H1 (cell line): ENCODE results near the gene LEFTY2. TPM values are rescaled to one million over a fixed set of nuclear protein-coding genes. Genes with fewer than 3 reads are reported as not detected.

Experiments
- CTCF ChIA-PET: fragments of 300-600 bp; sonication (Branson Sonifier 250); formaldehyde crosslinking; loops from one replicate; lab custom pipeline; 2021; ENCODE audit not compliant: partially characterized antibody; lab: Charles Lee
- POLR2A ChIA-PET: fragments of 300-600 bp; sonication (Branson Sonifier 250); formaldehyde crosslinking; loops from one replicate; lab custom pipeline; 2021; ENCODE audit warnings: inconsistent platforms; ENCODE audit not compliant: partially characterized antibody; lab: Charles Lee
- DNase-seq, 2 experiments: peaks; one replicate each; pipeline versions ENCODE4 v3.0.0 to v3.0.0-alpha.2; 2010 to 2022; ENCODE audit warnings: low spot score in 2 of 2, low read depth in 1 of 2, mixed read lengths in 1 of 2
- FAIRE-seq: peaks from 2 replicates; lab custom pipeline; 2011; peaks lifted over from hg19 to GRCh38; lab: Jason Lieb, UNC
- H2AFZ ChIP-seq: 2 replicates; pipeline ENCODE4 v1.8.1; 2012; ENCODE audit warnings: low read length, inconsistent platforms
- H2AK5ac ChIP-seq: 2 replicates; pipeline ENCODE4 v1.6.1; 2013; ENCODE audit warnings: low read depth, low read length
- H2BK120ac ChIP-seq: replicated peaks from 2 replicates; pipeline ENCODE3; 2013; ENCODE audit warnings: low read depth, low read length, inconsistent platforms
- H2BK12ac ChIP-seq: 2 replicates; pipeline ENCODE4 v1.6.1; 2013; ENCODE audit warnings: low read depth, low read length
- H2BK15ac ChIP-seq: 2 replicates; pipeline ENCODE4 v1.6.1; 2013; ENCODE audit warnings: low read length
- H2BK20ac ChIP-seq: 2 replicates; pipeline ENCODE4 v1.6.1; 2013; ENCODE audit warnings: low read length
- H2BK5ac ChIP-seq: 2 replicates; pipeline ENCODE4 v1.6.1; 2013; ENCODE audit warnings: low read depth, low read length
- H3K14ac ChIP-seq: 2 replicates; pipeline ENCODE4 v1.6.1; 2013; ENCODE audit warnings: inconsistent platforms; ENCODE audit not compliant: insufficient read length
- H3K18ac ChIP-seq: 2 replicates; pipeline ENCODE4 v1.6.1; 2013; ENCODE audit warnings: low read length; ENCODE audit errors: extremely low read depth
- H3K23ac ChIP-seq: 2 replicates; pipeline ENCODE4 v1.6.1; 2013; ENCODE audit warnings: inconsistent platforms; ENCODE audit not compliant: insufficient read length
- H3K23me2 ChIP-seq: 2 replicates; pipeline ENCODE4 v1.6.1; 2013; ENCODE audit warnings: low read depth, low read length
- H3K27ac ChIP-seq: 2 replicates; pipeline ENCODE4 v1.6.1; 2011; ENCODE audit warnings: low read depth, low read length, inconsistent platforms
- H3K27me3 ChIP-seq, 4 experiments: replicated peaks in 1 of 4; 1 replicate in 1 of 4; 2 replicates in 3 of 4; pipeline versions ENCODE4 v1.6.1 to v1.8.1; 2011 to 2013; ENCODE audit warnings: low read length in 3 of 4, mild to moderate bottlenecking in 3 of 4, inconsistent platforms in 2 of 4, mixed read lengths in 2 of 4, moderate library complexity in 1 of 4; ENCODE audit not compliant: control insufficient read depth in 3 of 4, insufficient read depth in 3 of 4; ENCODE audit errors: extremely low read depth in 1 of 4
- H3K36me3 ChIP-seq, 4 experiments: 2 replicates each; pipeline versions ENCODE4 v1.6.1 to v1.8.1; 2011 to 2013; ENCODE audit warnings: mild to moderate bottlenecking in 4 of 4, low read length in 3 of 4, moderate library complexity in 2 of 4, control low read depth in 1 of 4, inconsistent platforms in 1 of 4; ENCODE audit not compliant: insufficient read depth in 4 of 4, control insufficient read depth in 2 of 4
- H3K4ac ChIP-seq: replicated peaks from 2 replicates; pipeline ENCODE3; 2013; ENCODE audit warnings: low read length, low read depth, mixed read lengths, inconsistent platforms; ENCODE audit not compliant: insufficient read length
- H3K4me1 ChIP-seq, 4 experiments: replicated peaks in 1 of 4; 1 replicate in 1 of 4; 2 replicates in 3 of 4; pipeline versions ENCODE4 v1.6.1 to v1.8.1; 2011 to 2013; ENCODE audit warnings: low read length in 3 of 4, inconsistent platforms in 2 of 4, mixed read lengths in 1 of 4; ENCODE audit not compliant: insufficient read depth in 4 of 4, control insufficient read depth in 3 of 4
- H3K4me2 ChIP-seq, 2 experiments: 2 replicates each; pipeline versions ENCODE4 v1.6.1 to v1.8.1; 2011 to 2013; ENCODE audit warnings: low read depth in 2 of 2, low read length in 2 of 2, control low read depth in 1 of 2, inconsistent platforms in 1 of 2, mild to moderate bottlenecking in 1 of 2; ENCODE audit not compliant: insufficient read depth in 1 of 2
- H3K4me3 ChIP-seq, 4 experiments: fragments of 200-600, 300-600 bp in 1 of 4; sonication (generic), shearing (Covaris generic), sonication (Bioruptor Twin) in 1 of 4; 2 replicates each; pipeline versions ENCODE4 v1.5.1 to v1.8.1; 2011 to 2016; ENCODE audit warnings: low read length in 4 of 4, low read depth in 3 of 4, control low read depth in 2 of 4, inconsistent platforms in 2 of 4, mild to moderate bottlenecking in 2 of 4, mixed read lengths in 1 of 4, moderate library complexity in 1 of 4; ENCODE audit not compliant: insufficient read depth in 2 of 4; ENCODE audit errors: extremely low read depth in 1 of 4
- H3K56ac ChIP-seq: replicated peaks from 2 replicates; pipeline ENCODE3; 2013; ENCODE audit warnings: low read depth, mild to moderate bottlenecking, mixed read lengths, low read length, inconsistent platforms; ENCODE audit not compliant: insufficient read length
- H3K79me1 ChIP-seq: 2 replicates; pipeline ENCODE4 v1.6.1; 2013; ENCODE audit warnings: low read depth, low read length, control low read depth
- H3K79me2 ChIP-seq, 2 experiments: 2 replicates each; pipeline versions ENCODE4 v1.6.1 to v1.8.1; 2012 to 2013; ENCODE audit warnings: low read length in 2 of 2, mild to moderate bottlenecking in 2 of 2, inconsistent platforms in 1 of 2; ENCODE audit not compliant: insufficient read depth in 2 of 2, control insufficient read depth in 1 of 2
- H3K9ac ChIP-seq, 4 experiments: replicated peaks in 1 of 4; 1 replicate in 1 of 4; 2 replicates in 3 of 4; pipeline versions ENCODE4 v1.6.1 to v1.8.1; 2011 to 2013; ENCODE audit warnings: low read depth in 3 of 4, low read length in 3 of 4, control low read depth in 2 of 4, mild to moderate bottlenecking in 2 of 4, moderate library complexity in 2 of 4, inconsistent platforms in 1 of 4; ENCODE audit errors: extremely low read depth in 1 of 4
- H3K9me3 ChIP-seq, 2 experiments: 2 replicates each; pipeline versions ENCODE4 v1.6.1 to v1.8.1; 2012 to 2013; ENCODE audit warnings: mild to moderate bottlenecking in 2 of 2, moderate library complexity in 2 of 2, control low read depth in 1 of 2, inconsistent platforms in 1 of 2, low read depth in 1 of 2, low read length in 1 of 2, mixed read lengths in 1 of 2; ENCODE audit not compliant: insufficient read depth in 2 of 2
- H4K20me1 ChIP-seq, 2 experiments: replicated peaks in 1 of 2; 2 replicates each; pipeline versions ENCODE3 to v1.8.1; 2011 to 2013; ENCODE audit warnings: inconsistent platforms in 2 of 2, low read length in 2 of 2, mild to moderate bottlenecking in 1 of 2; ENCODE audit not compliant: insufficient read depth in 2 of 2, control insufficient read depth in 1 of 2
- H4K5ac ChIP-seq: 2 replicates; pipeline ENCODE4 v1.6.1; 2013; ENCODE audit warnings: low read length, low read depth, mixed read lengths, inconsistent platforms; ENCODE audit not compliant: insufficient read length
- H4K8ac ChIP-seq: 2 replicates; pipeline ENCODE4 v1.8.0; 2013; ENCODE audit warnings: mild to moderate bottlenecking, moderate library complexity, low read length, inconsistent platforms; ENCODE audit not compliant: insufficient read depth; ENCODE audit errors: extremely low read depth
- H4K91ac ChIP-seq: replicated peaks from 2 replicates; pipeline ENCODE3; 2013; ENCODE audit warnings: low read length, mixed read lengths, inconsistent platforms; ENCODE audit not compliant: insufficient read length
- BRCA1 ChIP-seq: IDR thresholded peaks from 2 replicates; pipeline ENCODE4 v1.6.1; 2012; ENCODE audit warnings: low read depth, low read length, improper control_type of control experiment
- CBX8 ChIP-seq: fragments of 300-800, 300-1000 bp; sonication (generic); IDR thresholded peaks from 2 replicates; pipeline ENCODE4 v1.7.1; 2016; ENCODE audit warnings: low read depth, low read length, borderline replicate concordance
- CHD2 ChIP-seq: IDR thresholded peaks from 2 replicates; pipeline ENCODE4 v1.6.1; 2012; ENCODE audit warnings: low read length, improper control_type of control experiment
- JUND ChIP-seq: IDR thresholded peaks from 2 replicates; pipeline ENCODE4 v1.6.1; 2011; ENCODE audit warnings: mild to moderate bottlenecking, improper control_type of control experiment, low read length
- NANOG ChIP-seq: IDR thresholded peaks from 2 replicates; pipeline ENCODE4 v1.6.1; 2011; ENCODE audit warnings: low read length, low read depth, mild to moderate bottlenecking, inconsistent platforms; ENCODE audit not compliant: insufficient read depth, poor library complexity, severe bottlenecking
- NRF1 ChIP-seq: IDR thresholded peaks from 2 replicates; pipeline ENCODE4 v1.6.1; 2011; ENCODE audit warnings: mild to moderate bottlenecking, low read depth, low read length, improper control_type of control experiment
- PHF8 ChIP-seq: fragments of 200-600 bp; sonication (generic); conservative IDR thresholded peaks from 2 replicates; pipeline ENCODE4 v1.7.1; 2012; ENCODE audit warnings: low read depth, mild to moderate bottlenecking, inconsistent platforms, low read length, moderate library complexity
- POLR2A ChIP-seq, 2 experiments: IDR thresholded peaks; 1 replicate in 1 of 2; 2 replicates in 1 of 2; pipeline ENCODE4 v1.6.1; 2011; ENCODE audit warnings: low read depth in 2 of 2, low read length in 2 of 2, mild to moderate bottlenecking in 2 of 2; ENCODE audit errors: control extremely low read depth in 1 of 2
- RXRA ChIP-seq: IDR thresholded peaks from 2 replicates; pipeline ENCODE4 v1.6.1; 2011; ENCODE audit warnings: low read depth, mild to moderate bottlenecking, low read length, moderate library complexity; ENCODE audit not compliant: insufficient read depth
- SP1 ChIP-seq: IDR thresholded peaks from 2 replicates; pipeline ENCODE4 v1.6.1; 2011; ENCODE audit warnings: low read depth, low read length
- SP2 ChIP-seq: IDR thresholded peaks from 2 replicates; pipeline ENCODE4 v1.6.1; 2012; ENCODE audit warnings: mild to moderate bottlenecking, low read length, inconsistent platforms
- TBP ChIP-seq: IDR thresholded peaks from 2 replicates; pipeline ENCODE4 v1.6.1; 2011; ENCODE audit warnings: low read depth, low read length, improper control_type of control experiment
- WGBS, 2 experiments: shearing (Covaris generic) in 1 of 2; methylation state at CpG; one replicate each; pipeline versions ENCODE4 v1.1.6 to v1.1.7; 2013 to 2015; ENCODE audit warnings: low lambda C conversion rate in 2 of 2, mixed read lengths in 2 of 2, inconsistent platforms in 1 of 2, low coverage in 1 of 2, missing lambda C conversion rate in 1 of 2; ENCODE audit not compliant: insufficient replicate concordance in 2 of 2, insufficient coverage in 1 of 2, insufficient read length in 1 of 2; ENCODE audit errors: extremely low coverage in 1 of 2, missing lambda C conversion rate in 1 of 2; 5-methylcytosine and 5-hydroxymethylcytosine counted together
- polyA plus RNA-seq, 7 experiments: library from polyadenylated mRNA; depleted of rRNA in 3 of 7; stranded (reverse) in 5 of 7; unstranded in 2 of 7; fragments of >200 nt in 5 of 7; fragments of 200-250 nt in 2 of 7; gene quantifications; 1 replicate in 5 of 7; 2 replicates in 1 of 7; 4 replicates in 1 of 7; pipeline versions ENCODE4 v1.2.1 to v1.2.3, GENCODE V29; 2011 to 2013; ENCODE audit warnings: missing spikeins in 2 of 7, mixed read lengths in 2 of 7
- total RNA-seq: library from RNA; stranded (reverse); fragmentation: NEBNext Ultra II Directional; extraction: Animal tissue kit (Norgen Biotek cat#: 25700); gene quantifications from 2 replicates; pipeline ENCODE4 v1.2.1, GENCODE V29; 2021

The LEFTY2 gene
- total and polyA plus RNA-seq, 2 of the 8 experiments (the other 6 are each of a cell fraction or from before 2014, with no cell fraction given): 2.6 to 4.3 TPM

DNA sequence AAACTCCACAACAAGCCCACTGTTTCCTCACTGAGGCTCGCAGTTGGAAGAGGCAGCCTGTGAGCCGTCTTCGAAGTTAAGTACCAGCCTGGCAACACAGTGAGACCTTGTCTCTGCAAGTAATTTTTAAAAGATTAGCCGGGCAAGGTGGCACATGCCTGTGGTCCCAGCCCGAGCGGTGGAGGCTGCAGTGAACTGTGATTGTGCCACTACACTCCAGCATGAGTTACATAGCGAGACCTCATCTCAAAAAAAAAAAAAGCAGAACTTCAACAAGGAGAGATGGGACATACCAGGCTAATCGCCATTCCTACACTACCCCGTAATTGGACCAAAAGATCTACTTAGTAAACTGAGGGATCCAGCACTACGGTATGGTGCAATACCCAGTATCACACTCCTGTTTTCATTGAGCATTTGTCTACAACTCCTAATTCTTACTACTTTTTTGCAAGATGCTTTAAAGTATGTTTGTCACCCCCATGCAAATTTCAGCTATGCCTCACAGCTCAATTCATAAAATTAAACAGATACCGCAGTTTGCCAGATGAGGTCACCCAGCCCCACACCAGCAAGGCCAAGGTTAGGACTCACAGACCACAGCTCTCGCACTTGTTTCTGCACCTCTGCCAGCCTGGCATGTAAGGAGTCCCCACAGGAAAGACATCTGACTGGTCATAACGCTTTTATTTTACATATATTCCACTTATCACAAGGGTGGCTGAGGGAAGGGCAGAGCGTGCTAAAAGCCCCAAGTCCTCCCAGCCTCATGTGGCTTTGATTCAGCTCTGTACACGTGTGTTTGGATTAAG, 37.1 kb upstream of the LEFTY2 start:
- Histone ChIP-seq H3K4me3 (no peak overlapping the region), H3K36me3 (peaks cover 2 to 26% (median 17%) of the 10 kb centered on the region in 4 experiments; a peak in 5 of 8 replicates), H2BK5ac (no peak overlapping the region), H4K5ac (no peak overlapping the region), H4K91ac (no peak overlapping the region), H3K56ac (no peak overlapping the region), H3K4ac (no peak overlapping the region), H3K27me3 (no peaks in the 10 kb centered on the region), H3K18ac (no peak overlapping the region), H2BK20ac (no peak overlapping the region), H3K23ac (no peak overlapping the region), H3K23me2 (no peaks in the 10 kb centered on the region; the same call in 1 of the 2 replicates), H3K79me2 (no peaks in the 10 kb centered on the region), H2BK12ac (no peak overlapping the region), H3K14ac (no peak overlapping the region), H2AK5ac (no peak overlapping the region), H3K9me3 (peaks cover 3% of the 10 kb centered on the region in 2 experiments; a peak in 1 of 4 replicates), H3K4me1 (no peaks in the 10 kb centered on the region), H3K27ac (no peak overlapping the region), H4K20me1 (no peaks in the 10 kb centered on the region), H3K9ac (no peak overlapping the region), H3K79me1 (no peaks in the 10 kb centered on the region), H3K4me2 (no peak overlapping the region), H4K8ac (no peak overlapping the region; the same call in 1 of the 2 replicates), H2BK15ac (no peak overlapping the region), H2BK120ac (no peak overlapping the region), H2AFZ (no peak overlapping the region)
- 91% methylated on average over 15 of the region's 15 CpGs; no CpG with 5 or more reads in 1 of the 2 experiments for WGBS, 2 experiments
- no peak for DNase-seq
- POLR2A ChIA-PET: interaction anchor here (0.9 kb wide), 1 partner anchor 22 kb away, joined by 3 read pairs; the partner anchor contains the start of gene SDE2
- CTCF ChIA-PET: interaction anchor here (1.0 to 1.5 kb wide), 8 partner anchors 9 to 503 kb away, joined by 3 to 8 read pairs (median 4); no protein-coding TSS in a partner anchor
- no peak for FAIRE-seq
- TF ChIP-seq POLR2A (IDR thresholded peaks at IDR 0.05; ENCODE audit: control extremely low read depth in 1 of 2, low read depth in 2 of 2, low read length in 2 of 2): no peak
- TF ChIP-seq RXRA: no peak
- no peak for TF ChIP-seq SP1
- no peak for TF ChIP-seq PHF8
- no peak for TF ChIP-seq CBX8
- no peak for TF ChIP-seq SP2
- TF ChIP-seq NANOG: no peak
- no peak for TF ChIP-seq CHD2
- TF ChIP-seq BRCA1: no peak
- no peak for TF ChIP-seq NRF1
- no peak for TF ChIP-seq JUND
- no peak for TF ChIP-seq TBP
